K562 (cell line): ENCODE data around the gene PPP3CA. TPM values are rescaled to one million over a fixed set of nuclear protein-coding genes. Genes with fewer than 3 reads are reported as not detected.

Source experiments
- ATAC-seq: fragments of 200-7000 bp; cut with Tn5 transposase; 3 replicates; pipeline ENCODE4 v1.9.1; 2020; ENCODE audit warnings: moderate library complexity
- BruUV-seq: library from RNA; stranded (reverse); fragments of 400-500 nt; replicated peaks from 2 replicates; lab custom pipeline; 2021; lab: Mats Ljungman, UMichigan
- CTCF ChIA-PET: fragments of 300-600 bp; formaldehyde crosslinking; extraction: SDS; loops from one replicate; lab custom pipeline; 2021; ENCODE audit warnings: low intra/inter-chr PET ratio; lab: Yijun Ruan, JAX
- POLR2A ChIA-PET: fragments of 300-600, 350-650 bp; sonication (Branson Sonifier 250); formaldehyde crosslinking; extraction: SDS; loops from one replicate; lab custom pipeline; 2021; ENCODE audit warnings: antibody characterized with exemption, inconsistent platforms; lab: Yijun Ruan, JAX
- DNase-seq, 4 experiments: peaks; one replicate each; pipeline versions ENCODE4 v3.0.0 to v3.0.0-alpha.2; 2011 to 2018; ENCODE audit warnings: low spot score in 3 of 4, mixed read lengths in 3 of 4; ENCODE audit errors: extremely low read depth in 1 of 4
- FAIRE-seq: peaks from 2 replicates; lab custom pipeline; 2011; peaks lifted over from hg19 to GRCh38; lab: Jason Lieb, UNC
- H2AFZ ChIP-seq: 2 replicates; pipeline ENCODE4 v1.6.0; 2011; ENCODE audit warnings: low read depth, low read length, control low read depth, inconsistent platforms
- H3K27ac ChIP-seq: fragments of 200-600 bp; 3 replicates; pipeline ENCODE4 v1.8.0; 2011; ENCODE audit warnings: low read depth, mild to moderate bottlenecking, control low read depth, inconsistent platforms, low read length, moderate library complexity, mixed read lengths; ENCODE audit errors: extremely low read depth
- H3K27me3 ChIP-seq, 2 experiments: fragments of 300-600 bp in 1 of 2; 2 replicates in 1 of 2; 3 replicates in 1 of 2; pipeline versions ENCODE4 v1.6.0 to v1.8.0; 2011; ENCODE audit warnings: inconsistent platforms in 2 of 2, low read length in 2 of 2, mild to moderate bottlenecking in 1 of 2, mixed read lengths in 1 of 2, moderate library complexity in 1 of 2; ENCODE audit not compliant: control insufficient read depth in 2 of 2, insufficient read depth in 2 of 2
- H3K36me3 ChIP-seq: fragments of 300-600 bp; 3 replicates; pipeline ENCODE4 v1.8.0; 2011; ENCODE audit warnings: mild to moderate bottlenecking, low read length, inconsistent platforms; ENCODE audit not compliant: control insufficient read depth, insufficient read depth
- H3K4me1 ChIP-seq, 2 experiments: fragments of 200-600 bp in 1 of 2; replicated peaks in 1 of 2; 2 replicates in 1 of 2; 3 replicates in 1 of 2; pipeline versions ENCODE4 v1.5.1 to v1.8.0; 2011; ENCODE audit warnings: inconsistent platforms in 2 of 2, low read length in 2 of 2, mild to moderate bottlenecking in 1 of 2, mixed read lengths in 1 of 2, moderate library complexity in 1 of 2; ENCODE audit not compliant: control insufficient read depth in 2 of 2, insufficient read depth in 2 of 2
- H3K4me2 ChIP-seq: 2 replicates; pipeline ENCODE4 v1.6.1; 2011; ENCODE audit warnings: low read length, control low read depth, inconsistent platforms, mixed read lengths; ENCODE audit not compliant: insufficient read depth
- H3K4me3 ChIP-seq: fragments of 200-600 bp; sonication (generic), shearing (Covaris generic); 2 replicates; pipeline ENCODE4 v1.5.1; 2016; ENCODE audit warnings: control low read depth, inconsistent platforms
- H3K79me2 ChIP-seq: fragments of 200-600 bp; 3 replicates; pipeline ENCODE4 v1.8.0; 2011; ENCODE audit warnings: low read length, inconsistent platforms; ENCODE audit not compliant: control insufficient read depth, insufficient read depth
- H3K9ac ChIP-seq, 2 experiments: 2 replicates each; pipeline versions ENCODE4 v1.6.0 to v1.6.1; 2011; ENCODE audit warnings: low read depth in 2 of 2, low read length in 2 of 2, control low read depth in 1 of 2, inconsistent platforms in 1 of 2, mild to moderate bottlenecking in 1 of 2, mixed read lengths in 1 of 2; ENCODE audit not compliant: insufficient read depth in 1 of 2
- H3K9me1 ChIP-seq: one replicate; pipeline ENCODE4 v1.6.0; 2011; ENCODE audit warnings: inconsistent platforms, mild to moderate bottlenecking, low read length, moderate library complexity; ENCODE audit not compliant: control insufficient read depth, insufficient read depth
- H3K9me3 ChIP-seq: replicated peaks from 2 replicates; pipeline ENCODE4 v1.5.1; 2011; ENCODE audit warnings: low read depth, low read length, inconsistent platforms; ENCODE audit not compliant: control insufficient read depth, insufficient read depth
- H4K20me1 ChIP-seq: replicated peaks from 2 replicates; pipeline ENCODE4 v1.6.1; 2011; ENCODE audit warnings: low read length, inconsistent platforms, mixed read lengths; ENCODE audit not compliant: control insufficient read depth, insufficient read depth
- CHCHD3 ChIP-seq: fragments of 250-450 bp; sonication (Bioruptor Pico); IDR thresholded peaks from 2 replicates; pipeline ENCODE4 v2.1.2; 2022; ENCODE audit warnings: mild to moderate bottlenecking
- EGR1 ChIP-seq: fragments of 450-650 bp; conservative IDR thresholded peaks from 2 replicates; pipeline ENCODE4 v1.6.1; 2017; ENCODE audit warnings: mild to moderate bottlenecking
- MYNN ChIP-seq, 2 experiments: sonication (generic); formaldehyde crosslinking in 1 of 2; IDR thresholded peaks; 2 replicates each; pipeline versions ENCODE4 v1.5.0 to v1.6.1; 2016 to 2020; ENCODE audit warnings: antibody characterized with exemption in 1 of 2, missing genetic modification reagents in 1 of 2
- POLR3A ChIP-seq: IDR thresholded peaks from 2 replicates; pipeline ENCODE4 v1.6.1; 2011; ENCODE audit warnings: borderline replicate concordance, mild to moderate bottlenecking, moderate library complexity; ENCODE audit not compliant: insufficient read length, insufficient read depth; ENCODE audit errors: extremely low read depth
- RFX1 ChIP-seq: fragments of 450-650 bp; IDR thresholded peaks from 2 replicates; pipeline ENCODE4 v1.6.1; 2016; ENCODE audit warnings: mild to moderate bottlenecking, moderate library complexity
- TARDBP ChIP-seq: fragments of 450-650 bp; IDR thresholded peaks from 2 replicates; pipeline ENCODE4 v1.6.1; 2016
- TFAM ChIP-seq: fragments of 250-450 bp; sonication (Bioruptor Pico); conservative IDR thresholded peaks from 2 replicates; pipeline ENCODE4 v1.5.0; 2021; ENCODE audit warnings: mild to moderate bottlenecking, moderate library complexity
- ZNF121 ChIP-seq: sonication (generic); formaldehyde crosslinking; conservative IDR thresholded peaks from 2 replicates; pipeline ENCODE4 v1.8.0; 2022; ENCODE audit warnings: missing genetic modification reagents
- WGBS: fragments of 100-300 bp; shearing (Covaris generic); methylation state at CpG from one replicate; pipeline ENCODE4 v1.1.6; 2016; ENCODE audit warnings: low coverage, mixed read lengths; ENCODE audit not compliant: insufficient coverage; ENCODE audit errors: missing lambda C conversion rate; 5-methylcytosine and 5-hydroxymethylcytosine counted together
- in situ Hi-C: fragments of 300-500 bp; cut with MboI; formaldehyde crosslinking; loops from 4 replicates; pipeline ENCODE4 v1.15.0; 2018; ENCODE audit warnings: inconsistent platforms, mixed read lengths
- intact Hi-C: fragments of 100-400 bp; cut with micrococcal nuclease; formaldehyde crosslinking; loops from 2 replicates; pipeline ENCODE4 v1.14.2; 2022
- polyA plus RNA-seq, 8 experiments: library from polyadenylated mRNA; depleted of rRNA in 4 of 8; stranded (reverse) in 5 of 8; unstranded in 3 of 8; fragments of >200 nt; fragmentation: Nextera tagmentation in 2 of 8; fragmentation: Illumina TruSeq in 1 of 8; extraction: Ambion mirVana in 2 of 8; extraction: Trizol in 1 of 8; gene quantifications; 2 replicates each; pipeline versions ENCODE4 v1.2.1 to v1.2.3, GENCODE V29; 2011 to 2014; ENCODE audit warnings: inconsistent platforms in 1 of 8, missing spikeins in 1 of 8
- total RNA-seq, 7 experiments: library from RNA; depleted of rRNA in 6 of 7; stranded (reverse); fragments of >200 nt in 6 of 7; fragmentation: Illumina TruSeq in 2 of 7; extraction: Trizol in 2 of 7; gene quantifications; 2 replicates each; pipeline versions ENCODE4 v1.2.1 to v1.2.3, GENCODE V29; 2011 to 2021; ENCODE audit warnings: low replicate concordance in 1 of 7
- TF ChIP-seq, protein P1 (sequence below): fragments of 450-650 bp; IDR thresholded peaks from 2 replicates; pipeline ENCODE4 v1.6.1; 2017; ENCODE audit warnings: mild to moderate bottlenecking, moderate library complexity

Gene PPP3CA
- total and polyA plus RNA-seq, 9 of the 15 experiments (the other 6 are each of a cell fraction or from before 2014, with no cell fraction given), result 0.94 to 3.2 (median 1.6) TPM

GRCh38 chr4:101299021-101299420 is 48.3 kb downstream of the PPP3CA start:
- in situ Hi-C loops, result no loop called here

DNA sequence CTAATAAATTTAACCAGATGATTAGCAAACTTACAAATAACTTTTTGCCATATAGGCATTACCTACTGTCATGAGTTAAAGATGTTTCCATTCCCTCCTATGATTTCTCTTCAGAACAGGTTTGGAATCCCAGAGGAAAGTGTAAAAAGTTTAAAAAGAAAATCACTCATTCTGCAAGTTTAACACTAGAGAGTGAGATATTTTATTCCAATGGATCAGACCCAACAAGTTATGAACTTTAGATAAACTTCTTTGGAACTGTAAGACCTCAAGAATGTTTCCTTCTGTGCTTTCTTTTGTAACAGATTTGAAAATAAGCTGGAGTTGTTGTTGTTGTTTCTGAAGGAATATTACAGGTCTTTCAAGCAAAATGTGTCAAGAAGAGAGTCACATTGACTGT is 51.6 kb downstream of the PPP3CA start:
- BruUV-seq, result no TSS peak
- intact Hi-C loops, result no loop called here
- TF ChIP-seq EGR1 (no peak), TARDBP (no peak), MYNN (IDR thresholded peaks at IDR 0.05) (no peak), MYNN (CRISPR knock-in tag; IDR thresholded peaks at IDR 0.05) (no peak), CHCHD3 (CRISPR knock-in tag) (no peak), TFAM (CRISPR knock-in tag) (no peak), RFX1 (no peak), POLR3A (no peak)
- FAIRE-seq (no peak), DNase-seq (no peak), ATAC-seq (no peak)
- Histone ChIP-seq H3K4me3 (no peak overlapping the region), H4K20me1 (no peaks in the 10 kb centered on the region), H3K27me3 (no peaks in the 10 kb centered on the region), H2AFZ (no peak overlapping the region), H3K79me2 (no peaks in the 10 kb centered on the region), H3K9me3 (no peaks in the 10 kb centered on the region), H3K9me1 (no peaks in the 10 kb centered on the region), H3K4me1 (no peaks in the 10 kb centered on the region), H3K36me3 (no peaks in the 10 kb centered on the region), H3K4me2 (no peak overlapping the region), H3K9ac (no peak overlapping the region), H3K27ac (no peak overlapping the region)
- in situ Hi-C loops, result no loop called here
- CTCF ChIA-PET, result no interaction called here
- POLR2A ChIA-PET, result no interaction called here

More at GRCh38 chr4:101299021-101299420, 48.3 kb downstream of the PPP3CA start:
- CTCF ChIA-PET, result no interaction called here
- Histone ChIP-seq H3K9me3 (no peaks in the 10 kb centered on the region), H3K27ac (no peak overlapping the region), H3K4me1 (no peaks in the 10 kb centered on the region), H3K9me1 (no peaks in the 10 kb centered on the region), H3K9ac (no peak overlapping the region), H3K27me3 (no peaks in the 10 kb centered on the region), H4K20me1 (no peaks in the 10 kb centered on the region), H3K36me3 (no peaks in the 10 kb centered on the region), H3K4me3 (no peak overlapping the region), H3K4me2 (no peak overlapping the region), H2AFZ (no peak overlapping the region), H3K79me2 (no peaks in the 10 kb centered on the region)
- FAIRE-seq (no peak), ATAC-seq (no peak), DNase-seq (no peak)
- TF ChIP-seq ZNF121, result peak; percentile 59
- TF ChIP-seq, protein P1, sequence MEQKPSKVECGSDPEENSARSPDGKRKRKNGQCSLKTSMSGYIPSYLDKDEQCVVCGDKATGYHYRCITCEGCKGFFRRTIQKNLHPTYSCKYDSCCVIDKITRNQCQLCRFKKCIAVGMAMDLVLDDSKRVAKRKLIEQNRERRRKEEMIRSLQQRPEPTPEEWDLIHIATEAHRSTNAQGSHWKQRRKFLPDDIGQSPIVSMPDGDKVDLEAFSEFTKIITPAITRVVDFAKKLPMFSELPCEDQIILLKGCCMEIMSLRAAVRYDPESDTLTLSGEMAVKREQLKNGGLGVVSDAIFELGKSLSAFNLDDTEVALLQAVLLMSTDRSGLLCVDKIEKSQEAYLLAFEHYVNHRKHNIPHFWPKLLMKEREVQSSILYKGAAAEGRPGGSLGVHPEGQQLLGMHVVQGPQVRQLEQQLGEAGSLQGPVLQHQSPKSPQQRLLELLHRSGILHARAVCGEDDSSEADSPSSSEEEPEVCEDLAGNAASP, result no peak
- BruUV-seq, result no TSS peak
- intact Hi-C loops, result no loop called here
- 0% methylated on average over 2 of the region's 2 CpGs for WGBS
- POLR2A ChIA-PET, result no interaction called here
